Activated CD4-positive, alpha-beta T cell treated with anti-CD3 and anti-CD28 coated beads for 36 hours (primary cell): Measurements from ENCODE around the gene WASF2. TPM values are rescaled to one million over a fixed set of nuclear protein-coding genes. Genes with fewer than 3 reads are reported as not detected.
A peak's percentile ranks its signal among the peaks of the same experiment; 100 is the strongest.

Experiments used
- ATAC-seq: fragments of 200-7000 bp; cut with Tn5 transposase; one replicate; pipeline ENCODE4 v1.10.0; 2021; ENCODE audit warnings: mild to moderate bottlenecking, moderate library complexity
- CTCF ChIA-PET: fragments of 350-600 bp; sonication (Branson Sonifier 250); formaldehyde crosslinking; loops from one replicate; lab custom pipeline; 2021; ENCODE audit warnings: antibody characterized with exemption; lab: Charles Lee
- POLR2A ChIA-PET: fragments of 350-600 bp; sonication (Branson Sonifier 250); formaldehyde crosslinking; loops from one replicate; lab custom pipeline; 2021; ENCODE audit warnings: antibody characterized with exemption, inconsistent platforms; lab: Charles Lee
- DNase-seq: peaks from one replicate; pipeline ENCODE4 v3.0.0-alpha.2; 2020
- H3K27ac Mint-ChIP-seq: one replicate; pipeline ENCODE4 v1.8.0; 2021; ENCODE audit warnings: mixed read lengths
- H3K27me3 Mint-ChIP-seq: one replicate; pipeline ENCODE4 v1.8.0; 2021; ENCODE audit warnings: mixed read lengths
- H3K36me3 Mint-ChIP-seq: one replicate; pipeline ENCODE4 v1.8.0; 2021; ENCODE audit warnings: low read depth, mixed read lengths
- H3K4me1 Mint-ChIP-seq: one replicate; pipeline ENCODE4 v1.8.0; 2021; ENCODE audit warnings: mixed read lengths
- H3K4me3 Mint-ChIP-seq: one replicate; pipeline ENCODE4 v1.8.0; 2021; ENCODE audit warnings: mild to moderate bottlenecking, moderate library complexity, mixed read lengths
- H3K9me3 Mint-ChIP-seq: one replicate; pipeline ENCODE4 v1.8.0; 2021; ENCODE audit warnings: low read depth, mixed read lengths
- intact Hi-C, 2 experiments: fragments of 100-400 bp; cut with DNase I in 1 of 2; cut with micrococcal nuclease in 1 of 2; formaldehyde crosslinking; loops; one replicate each; pipeline versions ENCODE4 v1.14.2 to v1.15.1; 2022 to 2024; cut with DNase I, micrococcal nuclease
- total RNA-seq, 2 experiments: library from RNA; stranded (reverse); gene quantifications; one replicate each; pipeline ENCODE4 v1.2.3, GENCODE V29; 2021

WASF2 gene
- total RNA-seq, 2 experiments from 2014 or later: 104 to 132 TPM

GRCh38 chr1:27397749-27398148, 92.2 kb downstream of the WASF2 start:
- H3K9me3 Mint-ChIP-seq: no peaks in the 10 kb centered on the region
- CTCF ChIA-PET: interaction anchor here (0.5 to 7.2 kb wide), 14 partner anchors 10 to 429 kb away, joined by 3 to 192 read pairs (median 4); no protein-coding TSS in a partner anchor
- no peaks in the 10 kb centered on the region for H3K27me3 Mint-ChIP-seq
- no peak overlapping the region for H3K27ac Mint-ChIP-seq
- H3K36me3 Mint-ChIP-seq: no peaks in the 10 kb centered on the region
- H3K4me1 Mint-ChIP-seq: peaks cover 4% of the 10 kb centered on the region
- H3K4me3 Mint-ChIP-seq: no peak overlapping the region
- POLR2A ChIA-PET: no interaction called here
- intact Hi-C loops: no loop called here
- ATAC-seq (no peak), DNase-seq (no peak)

DNA sequence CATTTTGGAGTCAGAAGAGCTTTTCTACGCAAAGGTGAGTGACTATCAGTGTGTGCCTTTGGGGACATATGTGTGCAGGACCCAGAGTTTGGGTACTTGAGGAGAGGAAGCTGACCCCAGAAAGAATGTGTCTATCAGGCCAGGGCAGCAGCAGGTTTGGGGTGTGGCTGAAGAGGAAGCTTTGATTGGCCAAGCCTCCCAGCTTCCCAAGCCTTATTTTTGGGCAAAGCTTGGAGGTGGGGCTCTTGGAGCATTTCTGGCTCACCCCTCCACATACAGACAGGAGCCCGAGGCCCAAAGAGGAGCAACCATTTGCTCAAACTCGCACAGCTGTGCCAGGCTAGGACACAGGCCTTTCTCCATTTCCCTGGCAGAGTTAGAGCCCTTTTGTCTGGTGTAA, 92.9 kb downstream of the WASF2 start:
- Mint-ChIP-seq H3K9me3 (no peaks in the 10 kb centered on the region), H3K4me3 (no peak overlapping the region), H3K4me1 (peaks cover 7% of the 10 kb centered on the region), H3K36me3 (no peaks in the 10 kb centered on the region), H3K27me3 (no peaks in the 10 kb centered on the region), H3K27ac (no peak overlapping the region)
- ChIA-PET POLR2A (no interaction called here), CTCF (interaction anchor here (0.7 to 7.2 kb wide), 15 partner anchors 10 to 352 kb away, joined by 3 to 192 read pairs (median 4); no protein-coding TSS in a partner anchor)
- DNase-seq: no peak
- intact Hi-C loops: no loop called here
- no peak for ATAC-seq

GRCh38 chr1:27395441-27396195, 94.3 kb downstream of the WASF2 start:
- peak; percentile 89 for DNase-seq
- Mint-ChIP-seq H3K9me3 (no peaks in the 10 kb centered on the region), H3K4me3 (no peak overlapping the region), H3K36me3 (no peaks in the 10 kb centered on the region), H3K27me3 (no peaks in the 10 kb centered on the region), H3K4me1 (peaks cover 14% of the 10 kb centered on the region), H3K27ac (no peak overlapping the region)
- POLR2A ChIA-PET: interaction anchor here (1.1 kb wide), 1 partner anchor 185 kb away, joined by 3 read pairs; no protein-coding TSS in a partner anchor
- CTCF ChIA-PET: interaction anchor here (0.5 to 7.2 kb wide), 45 partner anchors 10 to 350 kb away, joined by 3 to 192 read pairs (median 4); partner anchors contain the start of genes AHDC1, MAP3K6, SYTL1 and WASF2
- intact Hi-C loops: loop anchor here in 1 of 2 experiments (1.0 kb wide), 2 partner anchors 63 to 95 kb away; no protein-coding TSS in a partner anchor
- peak; percentile 42 for ATAC-seq

DNA sequence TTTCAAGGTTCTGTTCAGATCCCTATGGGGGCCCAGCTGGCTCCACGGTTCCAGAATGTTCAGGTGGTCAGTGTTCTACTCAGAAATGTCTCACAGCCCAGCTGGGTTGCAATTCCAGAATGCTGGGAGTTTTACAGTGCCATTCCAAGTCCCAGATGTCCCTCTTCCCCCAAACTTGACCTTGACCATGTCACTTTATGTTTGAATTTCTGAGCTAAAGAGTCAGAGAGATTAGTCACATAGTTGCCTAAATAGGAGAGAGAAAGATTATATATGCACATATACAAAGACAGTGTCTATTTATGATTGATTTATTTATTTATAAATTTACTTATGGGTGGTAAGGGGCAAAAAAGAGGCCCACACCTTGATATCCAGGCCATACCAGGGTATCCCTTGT, 95.0 kb downstream of the WASF2 start:
- Mint-ChIP-seq H3K4me3 (no peak overlapping the region), H3K9me3 (no peaks in the 10 kb centered on the region), H3K27me3 (no peaks in the 10 kb centered on the region), H3K4me1 (peaks cover 14% of the 10 kb centered on the region), H3K36me3 (no peaks in the 10 kb centered on the region), H3K27ac (no peak overlapping the region)
- no peak for DNase-seq
- ATAC-seq: no peak
- ChIA-PET CTCF (interaction anchor here (0.6 to 7.2 kb wide), 38 partner anchors 11 to 324 kb away, joined by 3 to 192 read pairs (median 4); partner anchors contain the start of genes MAP3K6, SYTL1 and WASF2), POLR2A (interaction anchor here (1.1 kb wide), 1 partner anchor 186 kb away, joined by 3 read pairs; no protein-coding TSS in a partner anchor)
- intact Hi-C loops: loop anchor here in 1 of 2 experiments (1.0 kb wide), 2 partner anchors 63 to 95 kb away; no protein-coding TSS in a partner anchor

- POLR2A ChIA-PET: no interaction called here
- H3K4me3 Mint-ChIP-seq: peak overlapping the region; percentile 70
- intact Hi-C loops: no loop called here
Observed at GRCh38 chr1:27394282-27394658, 95.7 kb downstream of the WASF2 start.

DNA sequence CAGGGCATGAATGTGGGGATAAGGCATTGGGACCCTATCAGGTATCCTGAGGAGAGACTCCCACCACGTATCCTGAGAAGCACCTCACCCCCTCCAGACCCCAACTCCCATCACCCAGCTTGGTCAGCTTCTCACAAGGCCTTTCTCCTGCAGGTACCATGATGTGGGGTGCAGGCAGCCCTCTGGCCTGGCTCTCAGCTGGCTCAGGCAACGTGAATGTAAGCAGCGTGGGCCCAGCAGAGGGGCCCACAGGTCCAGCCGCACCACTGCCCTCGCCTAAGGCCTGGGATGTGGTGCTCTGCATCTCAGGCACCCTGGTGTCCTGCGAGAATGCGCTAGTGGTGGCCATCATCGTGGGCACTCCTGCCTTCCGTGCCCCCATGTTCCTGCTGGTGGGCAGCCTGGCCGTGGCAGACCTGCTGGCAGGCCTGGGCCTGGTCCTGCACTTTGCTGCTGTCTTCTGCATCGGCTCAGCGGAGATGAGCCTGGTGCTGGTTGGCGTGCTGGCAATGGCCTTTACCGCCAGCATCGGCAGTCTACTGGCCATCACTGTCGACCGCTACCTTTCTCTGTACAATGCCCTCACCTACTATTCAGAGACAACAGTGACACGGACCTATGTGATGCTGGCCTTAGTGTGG, 96.2 kb downstream of the WASF2 start:
- Mint-ChIP-seq H3K36me3 (no peaks in the 10 kb centered on the region), H3K27ac (no peak overlapping the region), H3K27me3 (no peaks in the 10 kb centered on the region), H3K4me1 (peaks cover 14% of the 10 kb centered on the region), H3K9me3 (no peaks in the 10 kb centered on the region), H3K4me3 (peak overlapping the region; percentile 70)
- ChIA-PET POLR2A (no interaction called here), CTCF (interaction anchor here (0.6 to 7.2 kb wide), 8 partner anchors 26 to 269 kb away, joined by 3 to 192 read pairs (median 4); no protein-coding TSS in a partner anchor)
- intact Hi-C loops: loop anchor here in 1 of 2 experiments (2.0 kb wide), 2 partner anchors 269 to 349 kb away; no protein-coding TSS in a partner anchor
- ATAC-seq: no peak
- no peak for DNase-seq

More at GRCh38 chr1:27394282-27394658, 95.7 kb downstream of the WASF2 start:
- peaks cover 14% of the 10 kb centered on the region for H3K4me1 Mint-ChIP-seq
- no peaks in the 10 kb centered on the region for H3K9me3 Mint-ChIP-seq
- DNase-seq (no peak), ATAC-seq (no peak)
- H3K36me3 Mint-ChIP-seq: no peaks in the 10 kb centered on the region
- CTCF ChIA-PET: interaction anchor here (0.6 to 7.2 kb wide), 27 partner anchors 11 to 254 kb away, joined by 3 to 192 read pairs (median 4); partner anchors contain the start of genes MAP3K6 and SYTL1
- H3K27me3 Mint-ChIP-seq: no peaks in the 10 kb centered on the region
- H3K27ac Mint-ChIP-seq: no peak overlapping the region

GRCh38 chr1:27392778-27393635, 97.0 kb downstream of the WASF2 start:
- POLR2A ChIA-PET: no interaction called here
- Mint-ChIP-seq H3K27ac (peak overlapping the region; percentile 65), H3K36me3 (no peaks in the 10 kb centered on the region), H3K4me1 (peaks cover 14% of the 10 kb centered on the region), H3K27me3 (no peaks in the 10 kb centered on the region), H3K9me3 (no peaks in the 10 kb centered on the region), H3K4me3 (peak overlapping the region; percentile 70)
- CTCF ChIA-PET: interaction anchor here (0.7 to 7.2 kb wide), 4 partner anchors 88 to 270 kb away, joined by 3 to 192 read pairs (median 6); no protein-coding TSS in a partner anchor
- intact Hi-C loops: loop anchor here (1.0 to 2.0 kb wide), 12 partner anchors 28 to 348 kb away; partner anchors contain the start of genes AHDC1 (in 1 of the 2), FAM76A (in 1 of the 2), TMEM222 (in 1 of the 2) and WASF2 (in 1 of the 2)
- no peak for ATAC-seq
- peak; percentile 30 for DNase-seq

GRCh38 chr1:27392096-27392777, 97.7 kb downstream of the WASF2 start, which contains the start of gene GPR3:
Gene GPR3 (plus strand): TSS chr1:27392622. CDS start chr1:27393799, 1,177 bp downstream.
- Mint-ChIP-seq H3K4me1 (peaks cover 14% of the 10 kb centered on the region), H3K4me3 (peak within 1 kb of the TSS; percentile 70), H3K9me3 (no peaks in the 10 kb centered on the region), H3K27me3 (no peaks in the 10 kb centered on the region), H3K36me3 (no peaks in the 10 kb centered on the region), H3K27ac (peak within 1 kb of the TSS; percentile 92)
- CTCF ChIA-PET: interaction anchor here (0.6 to 12.0 kb wide), 12 partner anchors 26 to 296 kb away, joined by 3 to 178 read pairs (median 3); partner anchors contain the start of gene MAP3K6
- ATAC-seq (peak; percentile 91), DNase-seq (peak; percentile 97)
- intact Hi-C loops: loop anchor here (1.0 to 2.0 kb wide), 12 partner anchors 27 to 347 kb away; partner anchors contain the start of genes AHDC1 (in 1 of the 2), FAM76A (in 1 of the 2), TMEM222 (in 1 of the 2) and WASF2 (in 1 of the 2)
- POLR2A ChIA-PET: interaction anchor here (0.6 to 1.6 kb wide), 3 partner anchors 36 to 91 kb away, joined by 3 to 4 read pairs (median 3); no protein-coding TSS in a partner anchor

DNA sequence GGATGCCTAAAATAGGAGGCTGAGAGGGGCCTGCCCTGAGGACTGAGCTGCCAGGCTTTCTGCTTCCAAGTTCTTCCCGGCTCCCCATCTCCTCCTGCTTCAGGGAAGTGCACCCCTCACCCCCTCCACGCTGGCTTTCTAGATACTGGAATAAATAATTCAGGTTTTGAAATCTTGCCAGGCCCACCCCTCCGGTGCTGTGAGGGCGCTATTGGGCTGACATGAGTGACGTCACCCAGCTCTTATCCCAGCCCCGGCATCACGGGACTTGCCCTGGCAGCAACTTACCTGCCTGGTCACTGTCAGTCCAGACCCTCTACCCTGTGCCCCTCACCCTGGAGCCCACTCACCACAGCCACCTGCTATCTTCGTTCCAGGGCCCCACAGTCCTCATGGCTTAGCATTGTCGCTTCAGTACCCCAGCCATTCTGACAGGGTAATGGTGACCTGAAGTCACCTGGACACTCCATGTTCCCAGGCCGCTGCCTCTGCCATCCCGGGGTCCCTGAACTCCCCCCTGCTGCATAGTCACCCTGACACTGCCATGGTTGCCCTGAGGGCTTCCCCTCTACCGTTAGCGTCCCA, 98.4 kb downstream of the WASF2 start:
- ATAC-seq: no peak
- CTCF ChIA-PET: interaction anchor here (0.6 to 12.0 kb wide), 20 partner anchors 10 to 297 kb away, joined by 3 to 178 read pairs (median 3); partner anchors contain the start of gene MAP3K6
- H3K36me3 Mint-ChIP-seq: no peaks in the 10 kb centered on the region
- POLR2A ChIA-PET: interaction anchor here (0.6 to 1.6 kb wide), 4 partner anchors 26 to 91 kb away, joined by 3 to 4 read pairs (median 3); no protein-coding TSS in a partner anchor
- peaks cover 14% of the 10 kb centered on the region for H3K4me1 Mint-ChIP-seq
- H3K27me3 Mint-ChIP-seq: no peaks in the 10 kb centered on the region
- no peaks in the 10 kb centered on the region for H3K9me3 Mint-ChIP-seq
- peak overlapping the region; percentile 70 for H3K4me3 Mint-ChIP-seq
- intact Hi-C loops: loop anchor here (1.0 to 2.0 kb wide), 12 partner anchors 26 to 347 kb away; partner anchors contain the start of genes AHDC1 (in 1 of the 2), FAM76A (in 1 of the 2), TMEM222 (in 1 of the 2) and WASF2 (in 1 of the 2)
- peak overlapping the region; percentile 92 for H3K27ac Mint-ChIP-seq
- DNase-seq: peak; percentile 59
